HCT116 (cell line): ENCODE measurements around the gene PBX1. TPM values are rescaled to one million over a fixed set of nuclear protein-coding genes. Genes with fewer than 3 reads are reported as not detected.

Source experiments
- ATAC-seq: fragments of 200-7000 bp; cut with Tn5 transposase; 2 replicates; pipeline ENCODE4 v1.9.1; 2020; ENCODE audit warnings: mild to moderate bottlenecking, moderate library complexity
- BruUV-seq: library from RNA; stranded (reverse); fragments of 400-500 nt; replicated peaks from 2 replicates; lab custom pipeline; 2021; lab: Mats Ljungman, UMichigan
- CTCF ChIA-PET: fragments of 300-600 bp; sonication (Branson Sonifier 250); formaldehyde crosslinking; loops from one replicate; lab custom pipeline; 2021; ENCODE audit warnings: antibody characterized with exemption; lab: Charles Lee
- POLR2A ChIA-PET: fragments of 300-600, 350-600 bp; sonication (Branson Sonifier 250); formaldehyde crosslinking; loops from one replicate; lab custom pipeline; 2021; ENCODE audit warnings: antibody characterized with exemption; lab: Charles Lee
- RAD21 ChIA-PET, 2 experiments: fragments of 300-600 bp; sonication (Branson Sonifier 250); formaldehyde crosslinking; loops; one replicate each; lab custom pipeline; 2023; ENCODE audit warnings: low total read pairs in 2 of 2; ENCODE audit not compliant: uncharacterized antibody in 2 of 2, unreplicated experiment in 2 of 2, low non-redundant PET in 1 of 2; lab: Charles Lee
- DNase-seq: peaks from one replicate; pipeline ENCODE4 v3.0.0-alpha.2; 2010; ENCODE audit warnings: low read depth, low spot score
- H2AFZ ChIP-seq: fragments of 200-600 bp; shearing (Covaris generic), sonication (generic); 2 replicates; pipeline ENCODE4 v1.6.1; 2017; ENCODE audit warnings: low read depth, mixed run types, mixed read lengths, antibody characterized with exemption, low read length; ENCODE audit not compliant: poor library complexity, severe bottlenecking
- H3K27ac ChIP-seq: 2 replicates; pipeline ENCODE4 v1.5.1; 2012; ENCODE audit warnings: low read depth, low read length
- H3K27me3 ChIP-seq: fragments of 200-600 bp; sonication (generic); 2 replicates; pipeline ENCODE4 v1.6.1; 2016; ENCODE audit warnings: mixed run types, low read length, mixed read lengths; ENCODE audit not compliant: insufficient read depth
- H3K36me3 ChIP-seq, 2 experiments: fragments of 200-500 bp in 1 of 2; fragments of 200-600 bp in 1 of 2; sonication (Bioruptor generic) in 1 of 2; sonication (generic) in 1 of 2; 2 replicates each; pipeline versions ENCODE4 v1.5.1 to v1.6.1; 2014 to 2016; ENCODE audit warnings: low read length in 2 of 2, inconsistent platforms in 1 of 2, mixed read lengths in 1 of 2, mixed run types in 1 of 2; ENCODE audit not compliant: insufficient read depth in 2 of 2, control insufficient read depth in 1 of 2
- H3K4me1 ChIP-seq, 2 experiments: fragments of 200-600 bp in 1 of 2; sonication (generic) in 1 of 2; 2 replicates each; pipeline versions ENCODE4 v1.5.1 to v1.6.1; 2012 to 2017; ENCODE audit warnings: low read length in 2 of 2, inconsistent platforms in 1 of 2, mild to moderate bottlenecking in 1 of 2, mixed read lengths in 1 of 2, mixed run types in 1 of 2, moderate library complexity in 1 of 2; ENCODE audit not compliant: insufficient read depth in 2 of 2, control insufficient read depth in 1 of 2
- H3K4me2 ChIP-seq: fragments of 200-600 bp; sonication (generic); 2 replicates; pipeline ENCODE4 v1.6.1; 2017; ENCODE audit warnings: mixed run types, low read length, mixed read lengths
- H3K4me3 ChIP-seq, 2 experiments: fragments of 200-600 bp in 1 of 2; sonication (generic) in 1 of 2; replicated peaks in 1 of 2; 2 replicates each; pipeline ENCODE4 v1.5.1; 2011 to 2016; ENCODE audit warnings: low read length in 2 of 2, control low read depth in 1 of 2, low read depth in 1 of 2, mild to moderate bottlenecking in 1 of 2, mixed read lengths in 1 of 2, mixed run types in 1 of 2
- H3K79me2 ChIP-seq: fragments of 200-600 bp; sonication (generic); 2 replicates; pipeline ENCODE4 v1.6.1; 2017; ENCODE audit warnings: mild to moderate bottlenecking, mixed run types, low read length, moderate library complexity, mixed read lengths; ENCODE audit not compliant: insufficient read depth
- H3K9ac ChIP-seq: fragments of 200-600 bp; sonication (generic); 2 replicates; pipeline ENCODE4 v1.6.1; 2016; ENCODE audit warnings: low read length, mixed read lengths
- H3K9me2 ChIP-seq: fragments of 200-600 bp; sonication (generic), shearing (Covaris generic); 2 replicates; pipeline ENCODE4 v1.6.1; 2017; ENCODE audit warnings: mixed run types, mild to moderate bottlenecking, moderate library complexity; ENCODE audit not compliant: insufficient read depth
- H3K9me3 ChIP-seq, 2 experiments: fragments of 200-500 bp in 1 of 2; fragments of 200-600 bp in 1 of 2; sonication (Bioruptor generic) in 1 of 2; sonication (generic) in 1 of 2; 2 replicates each; pipeline ENCODE4 v1.6.1; 2014 to 2017; ENCODE audit warnings: low read length in 2 of 2, mixed read lengths in 2 of 2, inconsistent platforms in 1 of 2, low read depth in 1 of 2, mild to moderate bottlenecking in 1 of 2, mixed run types in 1 of 2, moderate library complexity in 1 of 2; ENCODE audit not compliant: control insufficient read depth in 1 of 2, insufficient read depth in 1 of 2
- H4K20me1 ChIP-seq: fragments of 200-600 bp; sonication (generic), shearing (Covaris generic); 2 replicates; pipeline ENCODE4 v1.6.1; 2017; ENCODE audit warnings: mixed run types, mild to moderate bottlenecking, moderate library complexity; ENCODE audit not compliant: insufficient read depth
- CEBPB ChIP-seq: IDR thresholded peaks from 2 replicates; pipeline ENCODE4 v1.6.1; 2012; ENCODE audit warnings: low read depth
- ELF1 ChIP-seq: IDR thresholded peaks from 2 replicates; pipeline ENCODE4 v1.6.1; 2012; ENCODE audit warnings: low read depth, borderline replicate concordance
- JUND ChIP-seq: IDR thresholded peaks from 2 replicates; pipeline ENCODE4 v1.6.1; 2012
- MAX ChIP-seq: IDR thresholded peaks from 2 replicates; pipeline ENCODE4 v1.6.1; 2012
- POLR2A ChIP-seq: IDR thresholded peaks from 2 replicates; pipeline ENCODE4 v1.7.0; 2011; ENCODE audit warnings: borderline replicate concordance; ENCODE audit not compliant: insufficient read depth, insufficient read length; ENCODE audit errors: extremely low read depth
- SIN3A ChIP-seq: IDR thresholded peaks from 2 replicates; pipeline ENCODE4 v1.6.1; 2012; ENCODE audit warnings: low read depth
- SP1 ChIP-seq: IDR thresholded peaks from 2 replicates; pipeline ENCODE4 v1.6.1; 2012; ENCODE audit warnings: low read depth
- SRF ChIP-seq: IDR thresholded peaks from 2 replicates; pipeline ENCODE4 v1.6.1; 2012; ENCODE audit warnings: low read depth
- YY1 ChIP-seq: IDR thresholded peaks from 2 replicates; pipeline ENCODE4 v1.6.1; 2011; ENCODE audit warnings: low read length, low read depth, moderate library complexity, mild to moderate bottlenecking; ENCODE audit not compliant: insufficient replicate concordance; ENCODE audit errors: extremely low read depth
- ZFX ChIP-seq: fragments of 450-650 bp; IDR thresholded peaks from 2 replicates; pipeline ENCODE4 v1.6.1; 2017
- ZNF274 ChIP-seq: fragments of 200-500 bp; sonication (Bioruptor generic); IDR thresholded peaks from 2 replicates; pipeline ENCODE4 v1.6.1; 2014; ENCODE audit warnings: mild to moderate bottlenecking, low read depth, low read length, inconsistent platforms
- intact Hi-C: fragments of 100-400 bp; cut with micrococcal nuclease; formaldehyde crosslinking; loops from 2 replicates; pipeline ENCODE4 v1.10.0; 2022
- total RNA-seq: library from RNA; stranded (reverse); gene quantifications from one replicate; pipeline ENCODE4 v1.2.1, GENCODE V29; 2021; ENCODE audit not compliant: unreplicated experiment
- TF ChIP-seq, protein P1 (sequence below), 3 experiments: fragments of 200-600 bp in 1 of 3; sonication (generic) in 1 of 3; IDR thresholded peaks in 2 of 3; conservative IDR thresholded peaks in 1 of 3; 2 replicates each; pipeline ENCODE4 v1.5.1; 2012 to 2017; ENCODE audit warnings: low read depth in 2 of 3, low read length in 2 of 3, antibody characterized with exemption in 1 of 3, borderline replicate concordance in 1 of 3, control low read depth in 1 of 3, mild to moderate bottlenecking in 1 of 3, mixed read lengths in 1 of 3, mixed run types in 1 of 3, moderate library complexity in 1 of 3; ENCODE audit not compliant: insufficient read depth in 1 of 3
- TF ChIP-seq, protein P2 (sequence below): IDR thresholded peaks from 2 replicates; pipeline ENCODE4 v1.6.1; 2012
- TF ChIP-seq, protein P3 (sequence below): IDR thresholded peaks from 2 replicates; pipeline ENCODE4 v1.6.1; 2012; ENCODE audit warnings: low read depth

Gene PBX1
- total RNA-seq, 1 experiment from 2014 or later, result 29.6 TPM

- TF ChIP-seq, protein P1, sequence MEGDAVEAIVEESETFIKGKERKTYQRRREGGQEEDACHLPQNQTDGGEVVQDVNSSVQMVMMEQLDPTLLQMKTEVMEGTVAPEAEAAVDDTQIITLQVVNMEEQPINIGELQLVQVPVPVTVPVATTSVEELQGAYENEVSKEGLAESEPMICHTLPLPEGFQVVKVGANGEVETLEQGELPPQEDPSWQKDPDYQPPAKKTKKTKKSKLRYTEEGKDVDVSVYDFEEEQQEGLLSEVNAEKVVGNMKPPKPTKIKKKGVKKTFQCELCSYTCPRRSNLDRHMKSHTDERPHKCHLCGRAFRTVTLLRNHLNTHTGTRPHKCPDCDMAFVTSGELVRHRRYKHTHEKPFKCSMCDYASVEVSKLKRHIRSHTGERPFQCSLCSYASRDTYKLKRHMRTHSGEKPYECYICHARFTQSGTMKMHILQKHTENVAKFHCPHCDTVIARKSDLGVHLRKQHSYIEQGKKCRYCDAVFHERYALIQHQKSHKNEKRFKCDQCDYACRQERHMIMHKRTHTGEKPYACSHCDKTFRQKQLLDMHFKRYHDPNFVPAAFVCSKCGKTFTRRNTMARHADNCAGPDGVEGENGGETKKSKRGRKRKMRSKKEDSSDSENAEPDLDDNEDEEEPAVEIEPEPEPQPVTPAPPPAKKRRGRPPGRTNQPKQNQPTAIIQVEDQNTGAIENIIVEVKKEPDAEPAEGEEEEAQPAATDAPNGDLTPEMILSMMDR (IDR thresholded peaks at IDR 0.05 in 2 of 3, conservative IDR thresholded peaks at IDR 0.05 in 1 of 3; ENCODE audit: borderline replicate concordance in 1 of 3, insufficient read depth in 1 of 3, low read depth in 2 of 3, low read length in 2 of 3), result no peak
- TF ChIP-seq ZFX (no peak), ZNF274 (no peak), YY1 (no peak), POLR2A (no peak), JUND (no peak)
Measured at GRCh38 chr1:164605254-164606091, 46.5 kb downstream of the PBX1 start (continued).

DNA sequence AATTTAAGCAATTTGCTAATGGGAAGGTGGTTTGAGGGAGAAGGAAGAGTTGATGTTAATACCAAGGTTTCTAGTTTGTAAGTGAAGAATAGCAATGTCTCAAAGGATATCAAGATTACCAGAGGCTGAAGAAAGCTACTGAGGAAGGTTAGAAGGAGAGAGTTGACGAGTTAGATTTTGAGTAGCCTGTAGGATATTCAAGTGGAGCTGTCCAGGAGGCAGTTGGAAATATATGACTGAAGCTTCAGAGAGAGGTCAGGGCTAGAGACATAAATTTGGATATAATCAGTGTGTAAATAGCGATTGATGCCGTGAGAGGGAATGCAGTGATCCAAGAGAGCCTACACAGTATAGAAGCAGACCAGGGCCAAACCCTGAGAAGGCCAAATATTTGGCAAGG, 48.4 kb downstream of the PBX1 start:
- intact Hi-C loops, result no loop called here
- Histone ChIP-seq H3K4me1 (peaks cover 27 to 30% of the 10 kb centered on the region in 2 experiments), H3K9me3 (no peaks in the 10 kb centered on the region), H3K27me3 (no peaks in the 10 kb centered on the region), H3K4me2 (no peak overlapping the region), H2AFZ (no peak overlapping the region), H3K4me3 (no peak overlapping the region), H3K79me2 (no peaks in the 10 kb centered on the region), H3K27ac (no peak overlapping the region), H3K36me3 (no peaks in the 10 kb centered on the region), H3K9me2 (no peaks in the 10 kb centered on the region), H3K9ac (no peak overlapping the region), H4K20me1 (no peaks in the 10 kb centered on the region)
- ChIA-PET CTCF (interaction anchor here (0.9 kb wide), 1 partner anchor 11 kb away, joined by 3 read pairs; no protein-coding TSS in a partner anchor), POLR2A (no interaction called here), RAD21 (no interaction called here)
- ATAC-seq (no peak), DNase-seq (no peak)
- no peak for TF ChIP-seq ZNF274
- TF ChIP-seq ZFX, result no peak
- TF ChIP-seq MAX, result no peak
- no peak for TF ChIP-seq SP1
- TF ChIP-seq ELF1, result no peak
- TF ChIP-seq, protein P2, sequence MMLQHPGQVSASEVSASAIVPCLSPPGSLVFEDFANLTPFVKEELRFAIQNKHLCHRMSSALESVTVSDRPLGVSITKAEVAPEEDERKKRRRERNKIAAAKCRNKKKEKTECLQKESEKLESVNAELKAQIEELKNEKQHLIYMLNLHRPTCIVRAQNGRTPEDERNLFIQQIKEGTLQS, result no peak
- no peak for TF ChIP-seq SRF
- no peak for TF ChIP-seq POLR2A
- TF ChIP-seq, protein P3, sequence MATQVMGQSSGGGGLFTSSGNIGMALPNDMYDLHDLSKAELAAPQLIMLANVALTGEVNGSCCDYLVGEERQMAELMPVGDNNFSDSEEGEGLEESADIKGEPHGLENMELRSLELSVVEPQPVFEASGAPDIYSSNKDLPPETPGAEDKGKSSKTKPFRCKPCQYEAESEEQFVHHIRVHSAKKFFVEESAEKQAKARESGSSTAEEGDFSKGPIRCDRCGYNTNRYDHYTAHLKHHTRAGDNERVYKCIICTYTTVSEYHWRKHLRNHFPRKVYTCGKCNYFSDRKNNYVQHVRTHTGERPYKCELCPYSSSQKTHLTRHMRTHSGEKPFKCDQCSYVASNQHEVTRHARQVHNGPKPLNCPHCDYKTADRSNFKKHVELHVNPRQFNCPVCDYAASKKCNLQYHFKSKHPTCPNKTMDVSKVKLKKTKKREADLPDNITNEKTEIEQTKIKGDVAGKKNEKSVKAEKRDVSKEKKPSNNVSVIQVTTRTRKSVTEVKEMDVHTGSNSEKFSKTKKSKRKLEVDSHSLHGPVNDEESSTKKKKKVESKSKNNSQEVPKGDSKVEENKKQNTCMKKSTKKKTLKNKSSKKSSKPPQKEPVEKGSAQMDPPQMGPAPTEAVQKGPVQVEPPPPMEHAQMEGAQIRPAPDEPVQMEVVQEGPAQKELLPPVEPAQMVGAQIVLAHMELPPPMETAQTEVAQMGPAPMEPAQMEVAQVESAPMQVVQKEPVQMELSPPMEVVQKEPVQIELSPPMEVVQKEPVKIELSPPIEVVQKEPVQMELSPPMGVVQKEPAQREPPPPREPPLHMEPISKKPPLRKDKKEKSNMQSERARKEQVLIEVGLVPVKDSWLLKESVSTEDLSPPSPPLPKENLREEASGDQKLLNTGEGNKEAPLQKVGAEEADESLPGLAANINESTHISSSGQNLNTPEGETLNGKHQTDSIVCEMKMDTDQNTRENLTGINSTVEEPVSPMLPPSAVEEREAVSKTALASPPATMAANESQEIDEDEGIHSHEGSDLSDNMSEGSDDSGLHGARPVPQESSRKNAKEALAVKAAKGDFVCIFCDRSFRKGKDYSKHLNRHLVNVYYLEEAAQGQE, result no peak
- TF ChIP-seq CEBPB, result no peak
- TF ChIP-seq SIN3A, result no peak
- no TSS peak for BruUV-seq
